Measurements from ENCODE around the gene TMEM258.

TMEM258 gene

DNA sequence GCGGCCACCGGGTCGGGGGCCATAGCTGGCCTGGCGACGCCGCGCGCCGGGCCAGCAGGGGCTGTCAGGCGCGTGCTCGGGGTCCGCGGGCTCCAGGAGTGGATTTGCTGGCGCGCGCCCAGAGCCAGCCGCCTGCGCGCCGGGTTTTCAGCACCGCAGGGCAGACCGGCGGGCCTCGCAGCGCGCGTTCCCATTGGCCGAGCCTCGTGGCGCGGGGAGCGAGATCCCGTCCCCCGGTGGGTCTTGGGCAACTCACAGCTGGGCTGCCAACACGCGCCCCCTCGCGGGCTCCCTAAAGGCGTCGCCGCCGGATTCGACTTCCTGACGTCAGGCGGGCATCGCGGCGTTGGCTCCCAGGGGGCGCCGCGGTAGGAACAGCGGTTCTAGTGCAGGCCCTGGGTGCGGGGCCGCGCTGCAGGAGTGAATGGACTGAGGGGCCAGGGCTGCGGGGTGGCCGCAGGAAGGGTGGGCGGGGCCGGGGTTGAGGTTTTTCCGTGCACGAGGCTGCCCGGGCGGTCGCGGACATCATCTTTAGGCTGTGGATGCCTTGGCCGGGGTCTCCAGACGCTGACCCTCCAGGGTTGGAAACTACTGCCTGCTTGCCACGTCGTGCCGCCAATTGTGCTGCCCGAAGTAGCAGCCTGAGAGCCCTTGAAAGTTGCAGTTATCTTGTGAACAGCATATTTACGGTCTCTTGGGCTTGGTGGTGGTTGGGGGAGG lies 24.5 kb upstream of the TMEM258 start, which contains the start of gene FADS1:
TSS of gene FADS1 (minus strand) at position 268 of the 720 bp plus-strand sequence. CDS start at position 194, 74 bp downstream.
- no CpG with 5 or more reads among the region's 73 CpGs for WGBS, 2 donors (ENCODE audit: extremely low coverage in 2 of 2, insufficient read length in 2 of 2, insufficient replicate concordance in 1 of 2)
- peak within 1 kb of the TSS; percentile 86 for H2BK12ac ChIP-seq (ENCODE audit: low read length)
- H3K27ac ChIP-seq (replicated peaks; ENCODE audit: low read length) = peak within 1 kb of the TSS; percentile 85
- H3K4ac ChIP-seq (ENCODE audit: low read length) = peak within 1 kb of the TSS; percentile 99
- peaks cover 0 to 3% of the 10 kb centered on the region in 2 donors for H3K9me3 ChIP-seq (replicated peaks in 1 of 2; ENCODE audit: control insufficient read depth in 2 of 2, insufficient read depth in 1 of 2, low read depth in 1 of 2, low read length in 2 of 2)
- peak within 1 kb of the TSS; percentile 97 for H4K91ac ChIP-seq (ENCODE audit: low read depth, low read length, poor library complexity)
- H2AFZ ChIP-seq (ENCODE audit: low read length) = peak within 1 kb of the TSS; percentile 72
- peak within 1 kb of the TSS; percentile 87 for H3K4me2 ChIP-seq (ENCODE audit: insufficient read depth, low read length, poor library complexity, severe bottlenecking)
- H3K9ac ChIP-seq (ENCODE audit: low read depth, low read length, poor library complexity) = peak within 1 kb of the TSS; percentile 99
- H2BK120ac ChIP-seq (ENCODE audit: low read depth, low read length) = peak within 1 kb of the TSS; percentile 100
- peak within 1 kb of the TSS; percentile 99 for H3K23ac ChIP-seq (ENCODE audit: low read depth, low read length, poor library complexity)
- H2BK15ac ChIP-seq (ENCODE audit: low read length) = peak within 1 kb of the TSS; percentile 99
- peak within 1 kb of the TSS; percentile 100 for H2AK5ac ChIP-seq (ENCODE audit: low read depth, low read length)
- DNase-seq (ENCODE audit: low spot score) = peak; percentile 93
- peaks cover 20 to 37% of the 10 kb centered on the region in 2 donors for H3K36me3 ChIP-seq (replicated peaks in 1 of 2; ENCODE audit: control insufficient read depth in 2 of 2, insufficient read depth in 2 of 2, low read length in 2 of 2)
- peak within 1 kb of the TSS; percentile 100 for H3K18ac ChIP-seq (ENCODE audit: low read length)
- peak within 1 kb of the TSS; percentile 99 for H3K14ac ChIP-seq (ENCODE audit: low read length)
- peak within 1 kb of the TSS; percentile 91 to 97 for H3K4me3 ChIP-seq (ENCODE audit: low read length in 2 of 2)
- H3K27me3 ChIP-seq (ENCODE audit: control insufficient read depth in 3 of 3, insufficient read depth in 3 of 3, low read depth in 1 of 3, low read length in 3 of 3) = no peaks in the 10 kb centered on the region
- H3K4me1 ChIP-seq (ENCODE audit: control insufficient read depth in 2 of 2, insufficient read depth in 1 of 2, low read depth in 1 of 2, low read length in 2 of 2) = peaks cover 14 to 19% of the 10 kb centered on the region in 2 donors
- H2BK5ac ChIP-seq (ENCODE audit: low read length) = peak within 1 kb of the TSS; percentile 99
- H3K79me1 ChIP-seq (ENCODE audit: low read depth, low read length) = peaks cover 25% of the 10 kb centered on the region
- H4K8ac ChIP-seq (ENCODE audit: low read depth, low read length) = no peak within 1 kb of the TSS

DNA sequence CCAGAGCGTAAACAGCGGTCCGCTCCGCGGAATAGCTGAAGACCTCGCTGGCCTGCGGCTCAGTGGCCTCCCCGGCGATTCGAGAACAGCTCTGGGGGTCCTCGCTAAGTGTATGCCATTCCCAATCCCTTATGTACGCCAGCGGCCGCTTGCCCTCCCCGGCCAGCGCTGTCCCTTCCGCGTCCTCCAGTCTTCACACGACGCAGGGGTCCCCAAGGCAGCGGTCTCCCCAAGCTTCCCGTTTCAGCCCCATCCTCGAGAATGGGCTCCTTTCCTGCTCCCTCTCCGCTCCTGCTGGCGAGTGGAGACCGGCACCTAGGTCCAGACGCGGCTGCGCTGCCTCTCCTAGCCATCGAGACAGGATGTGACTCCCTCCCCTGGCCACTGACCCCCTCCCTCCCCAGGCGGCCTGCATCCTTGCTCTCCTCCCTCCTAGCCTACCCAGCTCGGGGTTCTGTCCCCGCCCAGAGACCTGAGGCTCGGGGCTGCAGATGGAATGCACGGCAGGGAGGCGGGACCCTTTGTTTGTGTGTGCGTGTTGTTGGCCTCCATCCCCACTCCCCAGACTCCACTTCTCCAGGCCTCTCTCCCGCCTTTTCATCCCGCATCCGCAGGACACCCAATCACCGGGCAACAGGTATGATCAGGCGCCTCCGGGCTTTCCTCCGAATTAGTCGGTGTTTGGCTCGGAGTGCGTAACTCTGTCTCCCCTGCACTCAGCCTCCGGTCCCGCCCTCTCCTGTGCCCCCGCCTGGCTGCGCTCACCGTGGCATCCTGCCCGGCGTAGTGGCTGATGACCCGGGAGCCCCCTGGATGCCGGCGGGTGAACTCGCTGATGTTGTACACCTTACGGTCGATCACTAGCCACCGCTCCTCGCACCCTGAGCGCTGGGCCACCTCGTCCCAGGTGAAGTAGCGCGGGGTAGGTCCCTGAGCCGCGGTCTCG lies 23.7 kb upstream of the TMEM258 start:
- Histone ChIP-seq H3K4me3 (ENCODE audit: low read length in 2 of 2) (peak overlapping the region; percentile 91 to 97), H2BK120ac (ENCODE audit: low read depth, low read length) (peak overlapping the region; percentile 100), H3K14ac (ENCODE audit: low read length) (peak overlapping the region; percentile 99), H3K4ac (ENCODE audit: low read length) (peak overlapping the region; percentile 99), H2AK5ac (ENCODE audit: low read depth, low read length) (peak overlapping the region; percentile 100), H4K91ac (ENCODE audit: low read depth, low read length, poor library complexity) (peak overlapping the region; percentile 97), H3K79me1 (ENCODE audit: low read depth, low read length) (peaks cover 25% of the 10 kb centered on the region), H2BK15ac (ENCODE audit: low read length) (peak overlapping the region; percentile 99), H3K9ac (ENCODE audit: low read depth, low read length, poor library complexity) (peak overlapping the region; percentile 99), H3K27ac (replicated peaks; ENCODE audit: low read length) (peak overlapping the region; percentile 85), H3K36me3 (replicated peaks in 1 of 2; ENCODE audit: control insufficient read depth in 2 of 2, insufficient read depth in 2 of 2, low read length in 2 of 2) (peaks cover 27 to 43% of the 10 kb centered on the region in 2 donors), H2AFZ (ENCODE audit: low read length) (peak overlapping the region; percentile 72), H3K4me2 (ENCODE audit: insufficient read depth, low read length, poor library complexity, severe bottlenecking) (peak overlapping the region; percentile 87), H2BK5ac (ENCODE audit: low read length) (peak overlapping the region; percentile 99), H3K4me1 (ENCODE audit: control insufficient read depth in 2 of 2, insufficient read depth in 1 of 2, low read depth in 1 of 2, low read length in 2 of 2) (peaks cover 14 to 19% of the 10 kb centered on the region in 2 donors), H2BK12ac (ENCODE audit: low read length) (peak overlapping the region; percentile 87), H4K8ac (ENCODE audit: low read depth, low read length) (peak overlapping the region; percentile 31), H3K9me3 (replicated peaks in 1 of 2; ENCODE audit: control insufficient read depth in 2 of 2, insufficient read depth in 1 of 2, low read depth in 1 of 2, low read length in 2 of 2) (peaks cover 0 to 3% of the 10 kb centered on the region in 2 donors), H3K27me3 (ENCODE audit: control insufficient read depth in 3 of 3, insufficient read depth in 3 of 3, low read depth in 1 of 3, low read length in 3 of 3) (no peaks in the 10 kb centered on the region), H3K23ac (ENCODE audit: low read depth, low read length, poor library complexity) (peak overlapping the region; percentile 99), H3K18ac (ENCODE audit: low read length) (peak overlapping the region; percentile 100)
- DNase-seq (ENCODE audit: low spot score) = peak; percentile 75
- no CpG with 5 or more reads among the region's 69 CpGs for WGBS, 2 donors (ENCODE audit: extremely low coverage in 2 of 2, insufficient read length in 2 of 2, insufficient replicate concordance in 1 of 2)

DNA sequence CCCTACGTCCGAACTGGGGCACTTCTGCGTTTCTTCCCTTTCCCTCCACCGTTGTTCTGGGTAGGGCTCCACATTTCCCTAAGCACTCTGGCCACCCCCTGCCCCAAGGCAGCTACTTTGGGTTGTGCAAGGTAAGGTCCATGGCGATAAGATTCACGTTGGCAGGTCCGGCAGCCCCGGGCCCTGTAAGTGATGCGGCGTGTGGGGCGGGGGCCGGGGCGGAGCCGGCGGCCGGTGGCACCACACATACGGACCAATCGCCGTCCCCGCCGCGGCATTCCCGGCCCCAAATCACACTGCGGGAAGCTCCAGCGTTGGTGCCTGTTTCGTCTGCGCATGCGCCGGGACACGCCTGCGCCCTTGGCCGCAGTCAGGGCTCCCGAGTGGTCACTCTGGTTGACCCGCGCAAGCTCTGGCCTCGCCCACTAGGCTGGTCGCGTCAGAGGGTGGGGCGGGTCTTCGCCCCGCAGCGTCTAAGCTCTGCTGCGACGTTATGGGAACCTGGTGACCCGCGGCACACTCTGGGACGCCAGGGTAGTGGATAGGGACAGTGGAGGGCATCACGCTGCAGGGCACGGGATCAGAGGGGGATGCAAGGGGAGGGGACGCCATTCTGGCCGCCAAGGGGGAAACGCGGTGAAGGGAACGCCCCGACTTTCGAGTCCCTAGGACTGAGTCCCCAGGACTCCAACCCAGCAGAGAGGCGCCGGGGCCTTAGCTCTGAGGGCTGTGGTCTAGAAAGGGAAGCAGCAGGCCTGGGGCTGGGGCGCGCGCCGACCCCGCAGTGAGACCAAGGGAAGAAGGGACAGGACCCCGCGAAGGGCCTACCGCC lies 22.8 kb upstream of the TMEM258 start:
- Histone ChIP-seq H2BK5ac (ENCODE audit: low read length) (peak overlapping the region; percentile 99), H3K36me3 (replicated peaks in 1 of 2; ENCODE audit: control insufficient read depth in 2 of 2, insufficient read depth in 2 of 2, low read length in 2 of 2) (peaks cover 35 to 49% of the 10 kb centered on the region in 2 donors)
- no CpG with 5 or more reads among the region's 66 CpGs for WGBS, 2 donors (ENCODE audit: extremely low coverage in 2 of 2, insufficient read length in 2 of 2, insufficient replicate concordance in 1 of 2)

More for the DNA sequence above, 22.8 kb upstream of the TMEM258 start:
- H3K9ac ChIP-seq (ENCODE audit: low read depth, low read length, poor library complexity) = peak overlapping the region; percentile 99
- H2BK120ac ChIP-seq (ENCODE audit: low read depth, low read length) = peak overlapping the region; percentile 100
- H2AFZ ChIP-seq (ENCODE audit: low read length) = peak overlapping the region; percentile 12
- peak overlapping the region; percentile 99 for H3K23ac ChIP-seq (ENCODE audit: low read depth, low read length, poor library complexity)
- peak overlapping the region; percentile 100 for H2AK5ac ChIP-seq (ENCODE audit: low read depth, low read length)
- DNase-seq (ENCODE audit: low spot score) = peak; percentile 97
- peak overlapping the region; percentile 87 for H3K4me2 ChIP-seq (ENCODE audit: insufficient read depth, low read length, poor library complexity, severe bottlenecking)
- H3K4ac ChIP-seq (ENCODE audit: low read length) = peak overlapping the region; percentile 99
- H3K14ac ChIP-seq (ENCODE audit: low read length) = peak overlapping the region; percentile 99
- peak overlapping the region; percentile 91 to 97 for H3K4me3 ChIP-seq (ENCODE audit: low read length in 2 of 2)
- peaks cover 25% of the 10 kb centered on the region for H3K79me1 ChIP-seq (ENCODE audit: low read depth, low read length)
- H2BK15ac ChIP-seq (ENCODE audit: low read length) = peak overlapping the region; percentile 99
- H3K27ac ChIP-seq (replicated peaks; ENCODE audit: low read length) = peak overlapping the region; percentile 96
- no peaks in the 10 kb centered on the region for H3K27me3 ChIP-seq (ENCODE audit: control insufficient read depth in 3 of 3, insufficient read depth in 3 of 3, low read depth in 1 of 3, low read length in 3 of 3)
- peak overlapping the region; percentile 87 for H2BK12ac ChIP-seq (ENCODE audit: low read length)
- H3K18ac ChIP-seq (ENCODE audit: low read length) = peak overlapping the region; percentile 100
- peak overlapping the region; percentile 97 for H4K91ac ChIP-seq (ENCODE audit: low read depth, low read length, poor library complexity)
- H3K4me1 ChIP-seq (ENCODE audit: control insufficient read depth in 2 of 2, insufficient read depth in 1 of 2, low read depth in 1 of 2, low read length in 2 of 2) = peaks cover 14 to 19% of the 10 kb centered on the region in 2 donors
- peaks cover 0 to 3% of the 10 kb centered on the region in 2 donors for H3K9me3 ChIP-seq (replicated peaks in 1 of 2; ENCODE audit: control insufficient read depth in 2 of 2, insufficient read depth in 1 of 2, low read depth in 1 of 2, low read length in 2 of 2)
- H4K8ac ChIP-seq (ENCODE audit: low read depth, low read length) = peak overlapping the region; percentile 31

All from neuronal stem cell (in vitro differentiated cells).